HUES6 (cell line): ENCODE results near the gene FAR2.

Experiments
- H3K27ac ChIP-seq: 2 replicates; pipeline ENCODE4 v1.7.0; 2013; ENCODE audit warnings: low read depth, mild to moderate bottlenecking, low read length, inconsistent platforms
- H3K27me3 ChIP-seq: 2 replicates; pipeline ENCODE4 v1.6.1; 2013; ENCODE audit warnings: low read length; ENCODE audit not compliant: control insufficient read depth, insufficient read depth
- H3K36me3 ChIP-seq: 2 replicates; pipeline ENCODE4 v1.6.1; 2013; ENCODE audit warnings: low read length; ENCODE audit not compliant: control insufficient read depth, insufficient read depth
- H3K4me1 ChIP-seq: 2 replicates; pipeline ENCODE4 v1.6.1; 2013; ENCODE audit warnings: low read length; ENCODE audit not compliant: control insufficient read depth, insufficient read depth
- H3K4me3 ChIP-seq: 2 replicates; pipeline ENCODE4 v1.5.1; 2013; ENCODE audit warnings: low read depth, low read length
- H3K9ac ChIP-seq: one replicate; pipeline ENCODE4 v1.6.1; 2013; ENCODE audit warnings: mild to moderate bottlenecking, low read length
- H3K9me3 ChIP-seq: 2 replicates; pipeline ENCODE4 v1.6.1; 2013; ENCODE audit warnings: low read depth, low read length; ENCODE audit not compliant: control insufficient read depth, insufficient read depth

FAR2 gene

GRCh38 chr12:29309320-29309902 is 160.3 kb downstream of the FAR2 start:
- Histone ChIP-seq H3K27ac (no peak overlapping the region), H3K27me3 (no peaks in the 10 kb centered on the region), H3K4me3 (no peak overlapping the region), H3K9ac (no peak overlapping the region), H3K9me3 (no peaks in the 10 kb centered on the region), H3K36me3 (no peaks in the 10 kb centered on the region), H3K4me1 (no peaks in the 10 kb centered on the region)

GRCh38 chr12:29310899-29311298 is 161.8 kb downstream of the FAR2 start:
- no peaks in the 10 kb centered on the region for H3K27me3 ChIP-seq
- H3K9ac ChIP-seq: no peak overlapping the region
- H3K27ac ChIP-seq: no peak overlapping the region
- no peaks in the 10 kb centered on the region; the same call in 1 of the 2 replicates for H3K4me1 ChIP-seq
- H3K9me3 ChIP-seq: no peaks in the 10 kb centered on the region
- no peaks in the 10 kb centered on the region for H3K36me3 ChIP-seq
- no peak overlapping the region for H3K4me3 ChIP-seq

DNA sequence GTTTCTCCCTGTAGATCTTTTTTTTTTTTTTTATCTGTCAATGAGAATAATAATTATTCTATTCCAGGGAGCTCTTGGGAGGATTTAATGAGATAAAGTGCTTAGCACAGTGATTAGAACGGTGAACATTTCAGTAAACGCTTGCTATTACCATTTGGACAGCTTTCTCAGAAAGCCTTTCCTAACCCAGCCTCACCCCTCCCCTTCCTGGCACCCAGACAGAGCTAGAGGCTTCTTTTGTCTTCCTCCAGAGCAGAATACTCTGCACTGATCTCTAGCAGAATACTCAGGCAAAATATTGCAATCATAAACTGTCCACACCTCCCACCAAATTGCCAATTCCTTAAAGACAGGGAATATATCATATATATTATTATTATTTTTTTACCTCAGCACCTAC is 165.3 kb downstream of the FAR2 start:
- Histone ChIP-seq H3K9me3 (no peaks in the 10 kb centered on the region), H3K4me1 (peaks cover 8% of the 10 kb centered on the region; the same call in 1 of the 2 replicates), H3K36me3 (no peaks in the 10 kb centered on the region), H3K9ac (no peak overlapping the region), H3K4me3 (no peak overlapping the region), H3K27me3 (no peaks in the 10 kb centered on the region), H3K27ac (no peak overlapping the region)

DNA sequence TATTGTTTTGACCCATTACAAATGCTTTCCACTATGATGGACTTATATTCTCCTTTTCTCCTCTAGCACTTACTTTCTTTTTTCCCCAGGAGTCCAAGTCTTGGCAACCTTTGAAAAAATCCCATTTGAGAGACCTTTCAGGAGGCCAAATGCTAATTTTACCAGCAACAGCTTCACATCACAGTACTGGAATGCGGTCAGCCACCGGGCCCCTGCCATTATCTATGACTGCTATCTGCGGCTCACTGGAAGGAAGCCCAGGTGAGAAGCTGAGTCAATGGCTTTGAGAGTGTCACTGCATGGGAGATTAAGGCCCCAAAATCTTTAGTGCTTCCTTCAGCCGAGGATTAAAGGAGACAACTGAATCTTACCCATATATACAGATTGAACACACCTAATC is 167.7 kb downstream of the FAR2 start:
- Histone ChIP-seq H3K36me3 (peaks cover 2% of the 10 kb centered on the region; the same call in 1 of the 2 replicates), H3K9me3 (no peaks in the 10 kb centered on the region), H3K4me3 (no peak overlapping the region), H3K27me3 (no peaks in the 10 kb centered on the region), H3K27ac (no peak overlapping the region; the same call in 1 of the 2 replicates), H3K9ac (no peak overlapping the region), H3K4me1 (peaks cover 8% of the 10 kb centered on the region; the same call in 1 of the 2 replicates)

DNA sequence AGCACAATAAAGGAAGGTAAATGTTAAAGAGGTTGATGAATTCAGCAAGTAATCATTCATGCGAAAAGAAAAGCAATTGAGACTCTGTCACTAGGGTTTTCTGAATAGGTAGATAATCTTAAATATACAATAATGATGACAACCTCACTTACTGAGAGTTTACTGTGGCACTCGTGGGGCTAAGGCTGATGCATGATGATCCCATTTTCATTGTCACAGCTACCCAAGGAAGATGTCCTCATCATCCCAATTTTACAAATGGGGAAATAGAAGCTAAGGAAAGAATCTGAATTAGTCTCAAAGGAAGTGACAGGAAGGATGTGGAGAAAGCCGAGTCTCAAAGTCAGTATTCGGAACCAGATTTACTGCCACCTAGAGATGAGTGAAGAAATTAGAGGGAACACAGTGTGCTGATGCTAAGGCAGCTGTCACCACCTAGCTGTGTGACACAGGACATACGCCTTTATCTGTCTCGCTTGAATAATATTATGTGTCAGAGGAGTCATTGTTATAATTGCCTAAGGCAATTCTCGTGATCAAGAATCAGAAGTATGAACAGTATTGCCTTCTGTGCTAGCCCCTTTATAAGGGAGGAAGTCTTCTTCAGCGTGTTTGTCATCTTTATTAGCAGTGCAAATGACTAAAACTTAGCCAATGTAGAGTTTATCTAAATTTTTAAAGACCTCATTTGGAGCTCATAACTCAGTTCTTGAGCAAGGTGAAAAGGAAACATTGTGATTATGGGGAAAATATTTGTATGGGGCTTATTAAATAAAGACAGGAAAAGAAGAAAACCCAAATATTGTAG is 168.7 kb downstream of the FAR2 start:
- Histone ChIP-seq H3K9ac (no peak overlapping the region), H3K36me3 (peaks cover 12% of the 10 kb centered on the region; the same call in 1 of the 2 replicates), H3K27ac (no peak overlapping the region), H3K4me1 (peaks cover 8% of the 10 kb centered on the region; the same call in 1 of the 2 replicates), H3K4me3 (no peak overlapping the region), H3K27me3 (no peaks in the 10 kb centered on the region), H3K9me3 (peaks cover 7% of the 10 kb centered on the region; the same call in 1 of the 2 replicates)

DNA sequence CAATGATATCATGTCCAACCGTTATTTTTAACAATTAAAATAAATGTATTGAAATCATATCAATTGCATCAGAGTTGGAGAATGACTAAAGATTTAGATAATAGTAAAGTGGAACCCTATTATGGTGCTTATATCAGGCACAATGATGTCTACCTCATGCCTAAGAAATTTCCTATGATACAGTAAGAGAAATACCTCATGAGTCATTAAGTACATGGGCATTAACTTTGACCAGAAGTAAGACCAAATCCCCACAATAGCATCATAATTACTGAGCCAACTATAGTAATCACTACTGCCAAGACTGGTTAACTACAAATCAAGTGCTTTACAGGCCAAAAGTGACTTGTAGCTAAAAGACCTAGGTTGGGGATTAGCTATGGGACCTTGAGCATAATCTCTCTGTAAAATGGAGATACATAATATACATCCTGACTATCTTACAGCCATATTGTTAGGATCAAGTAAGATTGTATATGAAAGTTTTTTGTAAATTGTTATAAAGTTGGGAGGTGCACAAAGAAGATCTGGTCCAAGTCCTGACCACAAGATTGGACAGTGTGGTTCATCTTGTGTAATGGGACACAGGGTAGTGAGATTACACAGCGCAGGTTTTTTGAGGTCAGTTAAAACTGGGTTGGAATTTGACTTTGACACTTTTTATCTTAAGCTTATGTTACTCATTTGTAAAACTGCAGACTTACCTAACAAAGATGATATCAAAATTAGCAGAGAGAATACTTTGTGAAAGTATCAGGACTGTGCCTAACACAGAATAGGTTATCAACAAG is 171.4 kb downstream of the FAR2 start:
- Histone ChIP-seq H3K36me3 (peaks cover 15% of the 10 kb centered on the region; the same call in 1 of the 2 replicates), H3K4me1 (peaks cover 8% of the 10 kb centered on the region; the same call in 1 of the 2 replicates), H3K9ac (no peak overlapping the region), H3K4me3 (no peak overlapping the region), H3K27me3 (no peaks in the 10 kb centered on the region), H3K9me3 (peaks cover 11% of the 10 kb centered on the region; the same call in 1 of the 2 replicates), H3K27ac (no peak overlapping the region)

- Histone ChIP-seq H3K4me3 (no peak overlapping the region), H3K9me3 (peaks cover 11% of the 10 kb centered on the region; the same call in 1 of the 2 replicates), H3K36me3 (peaks cover 15% of the 10 kb centered on the region; the same call in 1 of the 2 replicates), H3K27me3 (no peaks in the 10 kb centered on the region), H3K9ac (no peak overlapping the region), H3K27ac (no peak overlapping the region), H3K4me1 (no peaks in the 10 kb centered on the region)
These were observed 173.1 kb downstream of the FAR2 start for GRCh38 chr12:29322157-29322556.

DNA sequence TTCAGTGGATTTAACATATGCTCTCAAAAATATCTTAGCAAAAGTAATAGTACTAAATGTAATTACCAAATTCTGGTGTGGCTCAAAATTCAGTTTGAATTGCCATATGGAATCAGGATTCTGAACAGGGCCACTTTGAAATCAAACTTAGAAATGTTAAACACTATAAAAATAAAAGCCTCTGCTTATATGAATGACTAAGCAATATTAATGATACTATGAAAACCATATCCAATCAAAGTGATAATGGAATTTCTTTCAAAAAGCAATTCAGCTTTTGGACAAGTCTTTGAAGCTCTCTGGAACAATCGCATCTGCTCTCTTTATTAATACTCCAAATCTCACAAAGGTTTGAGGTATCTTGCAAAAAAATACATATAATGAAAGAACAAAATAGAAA is 180.3 kb downstream of the FAR2 start:
- no peaks in the 10 kb centered on the region for H3K27me3 ChIP-seq
- no peak overlapping the region for H3K4me3 ChIP-seq
- no peaks in the 10 kb centered on the region for H3K9me3 ChIP-seq
- H3K4me1 ChIP-seq: no peaks in the 10 kb centered on the region
- H3K9ac ChIP-seq: no peak overlapping the region
- no peak overlapping the region for H3K27ac ChIP-seq
- peaks cover 4% of the 10 kb centered on the region; the same call in 1 of the 2 replicates for H3K36me3 ChIP-seq

DNA sequence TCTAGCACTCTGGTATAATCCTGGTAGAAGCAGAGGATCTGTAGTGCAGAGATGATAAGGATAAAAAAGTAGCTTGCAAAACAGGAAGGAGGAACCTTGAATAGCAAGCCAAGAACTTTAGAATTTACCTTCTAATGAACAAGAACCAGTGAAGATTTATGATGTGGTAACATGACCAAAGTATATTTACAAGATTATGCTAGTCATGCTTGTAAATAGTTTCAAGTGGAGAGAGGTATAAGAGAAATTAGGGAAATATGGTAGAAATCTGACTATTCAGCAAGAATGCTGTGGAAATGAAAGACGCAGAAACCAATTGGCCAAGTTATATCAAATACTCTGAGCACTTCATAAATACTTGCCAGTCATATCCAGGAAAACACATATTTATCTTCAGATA is 184.1 kb downstream of the FAR2 start:
- H3K9ac ChIP-seq: no peak overlapping the region

GRCh38 chr12:29334937-29335336 is 185.9 kb downstream of the FAR2 start:
- no peaks in the 10 kb centered on the region for H3K4me1 ChIP-seq
- no peaks in the 10 kb centered on the region for H3K9me3 ChIP-seq
- H3K27ac ChIP-seq: no peak overlapping the region
- H3K9ac ChIP-seq: no peak overlapping the region
- no peaks in the 10 kb centered on the region for H3K27me3 ChIP-seq
- peaks cover 6% of the 10 kb centered on the region; the same call in 1 of the 2 replicates for H3K36me3 ChIP-seq
- H3K4me3 ChIP-seq: no peak overlapping the region

More for the DNA sequence above, 184.1 kb downstream of the FAR2 start:
- H3K9me3 ChIP-seq: no peaks in the 10 kb centered on the region
- H3K27me3 ChIP-seq: no peaks in the 10 kb centered on the region
- no peak overlapping the region for H3K27ac ChIP-seq
- H3K4me1 ChIP-seq: no peaks in the 10 kb centered on the region
- no peak overlapping the region for H3K4me3 ChIP-seq
- H3K36me3 ChIP-seq: peaks cover 4% of the 10 kb centered on the region; the same call in 1 of the 2 replicates
